GM10266 (cell line): ENCODE results near the gene CTSO.
"Not testable (repeated sequence)": the region's sequence is repeated elsewhere in the genome, so short reads cannot be mapped to it uniquely, and the experiment has no call there.

Experiments
- DNase-seq: peaks from one replicate; pipeline ENCODE4 v3.0.0; 2012; ENCODE audit errors: extremely low spot score
- CTCF ChIP-seq: IDR thresholded peaks from 2 replicates; pipeline ENCODE4 v1.5.1; 2012; ENCODE audit warnings: mild to moderate bottlenecking, low read depth; ENCODE audit not compliant: control insufficient read depth, insufficient read depth; ENCODE audit errors: missing control alignments

The CTSO gene

GRCh38 chr4:155907556-155907955 lies 46.1 kb downstream of the CTSO start:
- no peak for TF ChIP-seq CTCF
- DNase-seq, result no peak

- DNase-seq, result no peak
- TF ChIP-seq CTCF, result no peak
Measured at GRCh38 chr4:155906554-155907247, 47.0 kb downstream of the CTSO start.

GRCh38 chr4:155904331-155904730 lies 49.3 kb downstream of the CTSO start:
- no peak for DNase-seq
- no peak for TF ChIP-seq CTCF

- no peak for DNase-seq
- TF ChIP-seq CTCF, result no peak
Measured at GRCh38 chr4:155903453-155903852, 50.2 kb downstream of the CTSO start, which contains the start of gene TDO2. TSS of gene TDO2 (plus strand) at chr4:155903696. CDS start at chr4:155903759, 63 bp downstream.

- DNase-seq, result no peak
- no peak for TF ChIP-seq CTCF
Measured at GRCh38 chr4:155901013-155901412, 52.7 kb downstream of the CTSO start.

GRCh38 chr4:155900381-155900780 lies 53.3 kb downstream of the CTSO start:
- no peak for DNase-seq
- no peak for TF ChIP-seq CTCF

- TF ChIP-seq CTCF, result no peak
- no peak for DNase-seq
Measured at GRCh38 chr4:155899891-155900290, 53.8 kb downstream of the CTSO start.

GRCh38 chr4:155898371-155898770 lies 55.3 kb downstream of the CTSO start:
- not testable (repeated sequence) for DNase-seq
